Measurements from ENCODE around the gene HLA-DPA1. TPM values are rescaled to one million over a fixed set of nuclear protein-coding genes. Genes with fewer than 3 reads are reported as not detected.

The HLA-DPA1 gene
- total RNA-seq, 3 donors from 2014 or later = 46.6 to 62.0 (median 49.9) TPM

- Histone ChIP-seq H3K4me3 (no peak overlapping the region), H3K9me3 (no peaks in the 10 kb centered on the region), H3K4me1 (ENCODE audit: low read depth) (no peaks in the 10 kb centered on the region), H3K36me3 (ENCODE audit: low read depth) (no peaks in the 10 kb centered on the region)
- intact Hi-C loops (cut with DNase I, micrococcal nuclease) = loop anchor here (10.0 kb wide), 1 partner anchor 62 kb away; no protein-coding TSS in a partner anchor
- TF ChIP-seq, protein P1, sequence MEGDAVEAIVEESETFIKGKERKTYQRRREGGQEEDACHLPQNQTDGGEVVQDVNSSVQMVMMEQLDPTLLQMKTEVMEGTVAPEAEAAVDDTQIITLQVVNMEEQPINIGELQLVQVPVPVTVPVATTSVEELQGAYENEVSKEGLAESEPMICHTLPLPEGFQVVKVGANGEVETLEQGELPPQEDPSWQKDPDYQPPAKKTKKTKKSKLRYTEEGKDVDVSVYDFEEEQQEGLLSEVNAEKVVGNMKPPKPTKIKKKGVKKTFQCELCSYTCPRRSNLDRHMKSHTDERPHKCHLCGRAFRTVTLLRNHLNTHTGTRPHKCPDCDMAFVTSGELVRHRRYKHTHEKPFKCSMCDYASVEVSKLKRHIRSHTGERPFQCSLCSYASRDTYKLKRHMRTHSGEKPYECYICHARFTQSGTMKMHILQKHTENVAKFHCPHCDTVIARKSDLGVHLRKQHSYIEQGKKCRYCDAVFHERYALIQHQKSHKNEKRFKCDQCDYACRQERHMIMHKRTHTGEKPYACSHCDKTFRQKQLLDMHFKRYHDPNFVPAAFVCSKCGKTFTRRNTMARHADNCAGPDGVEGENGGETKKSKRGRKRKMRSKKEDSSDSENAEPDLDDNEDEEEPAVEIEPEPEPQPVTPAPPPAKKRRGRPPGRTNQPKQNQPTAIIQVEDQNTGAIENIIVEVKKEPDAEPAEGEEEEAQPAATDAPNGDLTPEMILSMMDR (IDR thresholded peaks at IDR 0.05) = no peak
- DNase-seq (no peak), ATAC-seq (peak; percentile 2)
Measured at GRCh38 chr6:33076406-33076934, 3.0 kb upstream of the HLA-DPA1 start.

GRCh38 chr6:33075568-33076405 lies 2.3 kb upstream of the HLA-DPA1 start, which contains the start of gene HLA-DPB1:
HLA-DPB1 (plus strand) TSS chr6:33075990; CDS start chr6:33076042, 52 bp downstream.
- peak in 1 of 3 donors; percentile 50 for DNase-seq
- no peak within 1 kb of the TSS for H3K4me3 ChIP-seq
- peak; percentile 85 for ATAC-seq
- no peaks in the 10 kb centered on the region for H3K36me3 ChIP-seq (ENCODE audit: low read depth)
- H3K9me3 ChIP-seq = no peaks in the 10 kb centered on the region
- TF ChIP-seq, protein P1 (IDR thresholded peaks at IDR 0.05) = no peak
- H3K4me1 ChIP-seq (ENCODE audit: low read depth) = no peaks in the 10 kb centered on the region
- intact Hi-C loops (cut with DNase I, micrococcal nuclease) = loop anchor here (10.0 kb wide), 1 partner anchor 61 kb away; no protein-coding TSS in a partner anchor

DNA sequence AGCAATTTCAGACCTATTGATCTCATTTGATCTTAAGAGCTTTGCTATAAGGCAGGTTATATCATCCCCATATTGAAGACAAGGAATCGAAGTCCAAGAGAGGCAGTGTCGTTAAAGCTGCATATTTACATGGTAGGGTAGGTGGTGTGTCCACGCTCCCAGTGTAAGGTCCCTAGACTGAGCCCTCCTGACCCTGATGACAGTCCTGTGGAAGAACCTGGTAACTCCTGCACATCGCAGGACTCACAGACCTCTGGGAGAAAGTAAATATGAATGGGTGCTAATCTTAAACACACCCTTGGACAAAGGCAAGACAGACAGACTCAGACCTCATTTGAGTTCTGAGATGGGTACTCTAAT lies 1.7 kb upstream of the HLA-DPA1 start:
- TF ChIP-seq, protein P1 (IDR thresholded peaks at IDR 0.05) = no peak
- no peaks in the 10 kb centered on the region for H3K36me3 ChIP-seq (ENCODE audit: low read depth)
- no peak overlapping the region for H3K4me3 ChIP-seq
- no peak for ATAC-seq
- DNase-seq = no peak
- no peaks in the 10 kb centered on the region for H3K4me1 ChIP-seq (ENCODE audit: low read depth)
- no peaks in the 10 kb centered on the region for H3K9me3 ChIP-seq
- intact Hi-C loops (cut with DNase I, micrococcal nuclease) = loop anchor here (10.0 kb wide), 1 partner anchor 60 kb away; no protein-coding TSS in a partner anchor

- TF ChIP-seq, protein P1 (IDR thresholded peaks at IDR 0.05) = no peak
- no peak overlapping the region for H3K4me3 ChIP-seq
- intact Hi-C loops (cut with DNase I, micrococcal nuclease) = loop anchor here (10.0 kb wide), 1 partner anchor 58 kb away; no protein-coding TSS in a partner anchor
- DNase-seq (no peak), ATAC-seq (no peak)
- H3K4me1 ChIP-seq (ENCODE audit: low read depth) = no peaks in the 10 kb centered on the region
- no peaks in the 10 kb centered on the region for H3K9me3 ChIP-seq
- no peaks in the 10 kb centered on the region for H3K36me3 ChIP-seq (ENCODE audit: low read depth)
Measured at GRCh38 chr6:33072508-33073100, 845 bp downstream of the HLA-DPA1 start.

GRCh38 chr6:33071569-33071968 lies 1.9 kb downstream of the HLA-DPA1 start:
- ATAC-seq (no peak), DNase-seq (no peak)
- TF ChIP-seq, protein P1 (IDR thresholded peaks at IDR 0.05) = no peak
- intact Hi-C loops (cut with DNase I, micrococcal nuclease) = loop anchor here (10.0 kb wide), 1 partner anchor 57 kb away; no protein-coding TSS in a partner anchor
- no peaks in the 10 kb centered on the region for H3K4me1 ChIP-seq (ENCODE audit: low read depth)
- no peaks in the 10 kb centered on the region for H3K9me3 ChIP-seq
- H3K4me3 ChIP-seq = no peak overlapping the region
- H3K36me3 ChIP-seq (ENCODE audit: low read depth) = no peaks in the 10 kb centered on the region

Data from mucosa of descending colon (tissue), 3 donors.